Endothelial cell of umbilical vein (primary cell): ENCODE measurements around the gene COL18A1. TPM values are rescaled to one million over a fixed set of nuclear protein-coding genes. Genes with fewer than 3 reads are reported as not detected.

ENCODE experiments used
- BruUV-seq: library from RNA; stranded (reverse); fragments of 400-500 nt; replicated peaks from 2 replicates; lab custom pipeline; 2021; lab: Mats Ljungman, UMichigan
- CTCF ChIA-PET: fragments of 300-600, 350-600 bp; sonication (Branson Sonifier 250); formaldehyde crosslinking; loops from one replicate; lab custom pipeline; 2021; ENCODE audit warnings: antibody characterized with exemption, inconsistent platforms; lab: Charles Lee
- POLR2A ChIA-PET: fragments of 300-600, 350-600 bp; sonication (Branson Sonifier 250); formaldehyde crosslinking; loops from one replicate; lab custom pipeline; 2021; ENCODE audit warnings: antibody characterized with exemption, inconsistent platforms; lab: Charles Lee
- DNase-seq: peaks from one replicate; pipeline ENCODE4 v3.0.0-alpha.2; 2011; ENCODE audit warnings: low read depth, low spot score
- FAIRE-seq: peaks from 2 replicates; lab custom pipeline; 2011; peaks lifted over from hg19 to GRCh38; lab: Jason Lieb, UNC
- H2AFZ ChIP-seq: 2 replicates; pipeline ENCODE4 v1.6.0; 2012; ENCODE audit warnings: low read depth, low read length, control low read depth, inconsistent platforms
- H3K27ac ChIP-seq: 2 replicates; pipeline ENCODE4 v1.5.1; 2011; ENCODE audit warnings: low read depth, mild to moderate bottlenecking, control low read depth, low read length, moderate library complexity; ENCODE audit not compliant: insufficient read depth
- H3K27me3 ChIP-seq, 2 experiments: 2 replicates each; pipeline versions ENCODE4 v1.6.0 to v1.6.1; 2011; ENCODE audit warnings: low read length in 2 of 2, mixed read lengths in 1 of 2; ENCODE audit not compliant: control insufficient read depth in 2 of 2, insufficient read depth in 2 of 2
- H3K36me3 ChIP-seq, 2 experiments: 2 replicates in 1 of 2; 3 replicates in 1 of 2; pipeline ENCODE4 v1.5.1; 2011; ENCODE audit warnings: low read length in 2 of 2, mild to moderate bottlenecking in 1 of 2, moderate library complexity in 1 of 2; ENCODE audit not compliant: control insufficient read depth in 2 of 2, insufficient read depth in 2 of 2; ENCODE audit errors: extremely low read depth in 1 of 2
- H3K4me1 ChIP-seq: 3 replicates; pipeline ENCODE4 v1.5.1; 2011; ENCODE audit warnings: mild to moderate bottlenecking, low read length; ENCODE audit not compliant: control insufficient read depth, insufficient read depth; ENCODE audit errors: extremely low read depth
- H3K4me2 ChIP-seq: 2 replicates; pipeline ENCODE4 v1.6.1; 2011; ENCODE audit warnings: low read length, control low read depth, mixed read lengths; ENCODE audit not compliant: insufficient read depth
- H3K4me3 ChIP-seq, 3 experiments: fragments of 200-600 bp in 1 of 3; sonication (generic), shearing (Covaris generic) in 1 of 3; replicated peaks in 1 of 3; 2 replicates each; pipeline ENCODE4 v1.5.1; 2011 to 2016; ENCODE audit warnings: control low read depth in 3 of 3, low read length in 3 of 3, mild to moderate bottlenecking in 2 of 3, inconsistent platforms in 1 of 3, low read depth in 1 of 3, moderate library complexity in 1 of 3; ENCODE audit not compliant: insufficient read depth in 1 of 3
- H3K79me2 ChIP-seq: 2 replicates; pipeline ENCODE4 v1.6.0; 2012; ENCODE audit warnings: low read length, inconsistent platforms; ENCODE audit not compliant: control insufficient read depth, insufficient read depth
- H3K9ac ChIP-seq: replicated peaks from 2 replicates; pipeline ENCODE3; 2011; ENCODE audit warnings: low read length, control low read depth; ENCODE audit not compliant: insufficient read depth; ENCODE audit errors: extremely low read depth
- H3K9me1 ChIP-seq: replicated peaks from 3 replicates; pipeline ENCODE4 v1.6.0; 2011; ENCODE audit warnings: mild to moderate bottlenecking, low read length; ENCODE audit not compliant: control insufficient read depth, insufficient read depth; ENCODE audit errors: extremely low read depth
- H3K9me3 ChIP-seq: replicated peaks from 2 replicates; pipeline ENCODE4 v1.5.1; 2012; ENCODE audit warnings: low read length, inconsistent platforms; ENCODE audit not compliant: control insufficient read depth, insufficient read depth
- H4K20me1 ChIP-seq: replicated peaks from 2 replicates; pipeline ENCODE3; 2011; ENCODE audit warnings: mild to moderate bottlenecking, low read length; ENCODE audit not compliant: control insufficient read depth, insufficient read depth; ENCODE audit errors: extremely low read depth
- EZH2 ChIP-seq: IDR thresholded peaks from 2 replicates; pipeline ENCODE4 v1.6.1; 2012; ENCODE audit warnings: borderline replicate concordance, low read depth, mild to moderate bottlenecking, moderate library complexity, low read length, inconsistent platforms; ENCODE audit not compliant: severe bottlenecking
- FOS ChIP-seq: IDR thresholded peaks from 2 replicates; pipeline ENCODE4 v1.6.1; 2011; ENCODE audit warnings: mild to moderate bottlenecking, low read length, moderate library complexity, borderline replicate concordance; ENCODE audit not compliant: insufficient read depth
- GATA2 ChIP-seq: IDR thresholded peaks from 2 replicates; pipeline ENCODE4 v1.7.0; 2011; ENCODE audit warnings: low read depth, mild to moderate bottlenecking, moderate library complexity, mixed read lengths, low read length; ENCODE audit not compliant: insufficient read length, insufficient read depth
- JUN ChIP-seq: IDR thresholded peaks from 2 replicates; pipeline ENCODE4 v1.6.1; 2011; ENCODE audit warnings: borderline replicate concordance, low read depth; ENCODE audit not compliant: insufficient read length, insufficient read depth
- MYC ChIP-seq: IDR thresholded peaks from one replicate; pipeline ENCODE4 v1.6.1; 2011; ENCODE audit warnings: mild to moderate bottlenecking, low read depth, low read length
- POLR2A ChIP-seq: IDR thresholded peaks from 2 replicates; pipeline ENCODE4 v1.6.1; 2012; ENCODE audit warnings: low read depth, mild to moderate bottlenecking, control low read depth, low read length
- POLR2AphosphoS5 ChIP-seq: IDR thresholded peaks from 2 replicates; pipeline ENCODE4 v1.6.1; 2012; ENCODE audit warnings: low read depth, mild to moderate bottlenecking, control low read depth, low read length, moderate library complexity; ENCODE audit not compliant: insufficient read depth
- dilution Hi-C: fragments of 300-500 bp; cut with MboI; formaldehyde crosslinking; loops from one replicate; pipeline ENCODE4 v1.15.0; 2019; ENCODE audit warnings: low sequenced_read_pairs; ENCODE audit not compliant: extremely low pct_ligation_motif_present
- intact Hi-C: fragments of 100-400 bp; cut with micrococcal nuclease; formaldehyde crosslinking; loops from one replicate; pipeline ENCODE4 v1.10.0; 2022
- polyA plus RNA-seq, 4 experiments: library from polyadenylated mRNA; depleted of rRNA in 3 of 4; stranded (reverse) in 3 of 4; unstranded in 1 of 4; fragments of >200 nt; gene quantifications; 2 replicates each; pipeline versions ENCODE4 v1.2.1 to v1.2.3, GENCODE V29; 2011 to 2012; ENCODE audit warnings: missing spikeins in 1 of 4
- total RNA-seq: library from RNA; stranded (reverse); gene quantifications from 2 replicates; pipeline ENCODE4 v1.2.3, GENCODE V29; 2021
- TF ChIP-seq, protein P1 (sequence below), 2 donors: IDR thresholded peaks; 1 replicate in 1 of 2; 2 replicates in 1 of 2; pipeline ENCODE4 v1.5.1; 2011; ENCODE audit warnings: low read length in 2 of 2, mild to moderate bottlenecking in 2 of 2, moderate library complexity in 2 of 2, control low read depth in 1 of 2, inconsistent platforms in 1 of 2, low read depth in 1 of 2; ENCODE audit not compliant: insufficient read depth in 1 of 2; ENCODE audit errors: extremely low read depth in 1 of 2
- TF ChIP-seq, protein P2 (sequence below): IDR thresholded peaks from 2 replicates; pipeline ENCODE4 v1.6.1; 2011; ENCODE audit not compliant: insufficient read depth, insufficient read length

COL18A1 gene
- total and polyA plus RNA-seq, 2 donors (not counting 3 experiments of a cell fraction or from before 2014, with no cell fraction given), result 198 to 252 TPM

- DNase-seq (no peak), FAIRE-seq (no peak)
- H2AFZ ChIP-seq, result no peak overlapping the region
- CTCF ChIA-PET, result no interaction called here
- intact Hi-C loops (no loop called here), dilution Hi-C loops (no loop called here)
- no peak overlapping the region for H3K4me2 ChIP-seq
- no peaks in the 10 kb centered on the region for H3K79me2 ChIP-seq
- H3K9me3 ChIP-seq, result no peaks in the 10 kb centered on the region
- H3K9ac ChIP-seq, result no peak overlapping the region
- no peak overlapping the region for H3K27ac ChIP-seq
- no peak overlapping the region for H3K4me3 ChIP-seq
- H4K20me1 ChIP-seq, result no peaks in the 10 kb centered on the region
- H3K27me3 ChIP-seq, result no peaks in the 10 kb centered on the region
- no TSS peak for BruUV-seq
- H3K4me1 ChIP-seq, result no peaks in the 10 kb centered on the region
- POLR2A ChIA-PET, result no interaction called here
- TF ChIP-seq FOS, result no peak
- TF ChIP-seq, protein P1, sequence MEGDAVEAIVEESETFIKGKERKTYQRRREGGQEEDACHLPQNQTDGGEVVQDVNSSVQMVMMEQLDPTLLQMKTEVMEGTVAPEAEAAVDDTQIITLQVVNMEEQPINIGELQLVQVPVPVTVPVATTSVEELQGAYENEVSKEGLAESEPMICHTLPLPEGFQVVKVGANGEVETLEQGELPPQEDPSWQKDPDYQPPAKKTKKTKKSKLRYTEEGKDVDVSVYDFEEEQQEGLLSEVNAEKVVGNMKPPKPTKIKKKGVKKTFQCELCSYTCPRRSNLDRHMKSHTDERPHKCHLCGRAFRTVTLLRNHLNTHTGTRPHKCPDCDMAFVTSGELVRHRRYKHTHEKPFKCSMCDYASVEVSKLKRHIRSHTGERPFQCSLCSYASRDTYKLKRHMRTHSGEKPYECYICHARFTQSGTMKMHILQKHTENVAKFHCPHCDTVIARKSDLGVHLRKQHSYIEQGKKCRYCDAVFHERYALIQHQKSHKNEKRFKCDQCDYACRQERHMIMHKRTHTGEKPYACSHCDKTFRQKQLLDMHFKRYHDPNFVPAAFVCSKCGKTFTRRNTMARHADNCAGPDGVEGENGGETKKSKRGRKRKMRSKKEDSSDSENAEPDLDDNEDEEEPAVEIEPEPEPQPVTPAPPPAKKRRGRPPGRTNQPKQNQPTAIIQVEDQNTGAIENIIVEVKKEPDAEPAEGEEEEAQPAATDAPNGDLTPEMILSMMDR (IDR thresholded peaks at IDR 0.05; ENCODE audit: extremely low read depth in 1 of 2, insufficient read depth in 1 of 2, low read depth in 1 of 2, low read length in 2 of 2), result no peak
- no peak for TF ChIP-seq JUN
- no peak for TF ChIP-seq POLR2AphosphoS5
- TF ChIP-seq, protein P2, sequence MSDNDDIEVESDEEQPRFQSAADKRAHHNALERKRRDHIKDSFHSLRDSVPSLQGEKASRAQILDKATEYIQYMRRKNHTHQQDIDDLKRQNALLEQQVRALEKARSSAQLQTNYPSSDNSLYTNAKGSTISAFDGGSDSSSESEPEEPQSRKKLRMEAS, result no peak
- TF ChIP-seq GATA2, result no peak
- no peak for TF ChIP-seq EZH2
- no peak for TF ChIP-seq MYC
- no peak for TF ChIP-seq POLR2A
- no peaks in the 10 kb centered on the region for H3K9me1 ChIP-seq
- peaks cover 4 to 19% of the 10 kb centered on the region in 2 experiments for H3K36me3 ChIP-seq
Measured at GRCh38 chr21:45511007-45511406, 106.0 kb downstream of the COL18A1 start.
